Prostate gland (tissue), 2 donors: ENCODE data around the gene CNTLN. TPM values are rescaled to one million over a fixed set of nuclear protein-coding genes. Genes with fewer than 3 reads are reported as not detected.
A peak's percentile ranks its signal among the peaks of the same experiment; 100 is the strongest.

Experiments
- DNase-seq: peaks from one replicate; pipeline ENCODE4 v3.0.0-alpha.2; 2019; ENCODE audit warnings: low spot score
- H3K27ac ChIP-seq, 2 donors: fragments of 200-600 bp; sonication (generic); 2 replicates each; pipeline ENCODE4 v1.5.1; 2017 to 2019
- H3K27me3 ChIP-seq: fragments of 200-600 bp; sonication (generic); replicated peaks from 2 replicates; pipeline ENCODE4 v1.5.1; 2019; ENCODE audit not compliant: insufficient read depth
- H3K36me3 ChIP-seq, 2 donors: fragments of 200-600 bp; sonication (generic); 1 replicate in 1 of 2; 2 replicates in 1 of 2; pipeline versions ENCODE4 v1.5.1 to v1.8.1; 2017 to 2019
- H3K4me1 ChIP-seq: fragments of 200-600 bp; sonication (generic); replicated peaks from 2 replicates; pipeline ENCODE4 v1.5.1; 2019
- H3K4me3 ChIP-seq, 2 donors: fragments of 200-600 bp; sonication (generic); 2 replicates each; pipeline ENCODE4 v1.5.1; 2017 to 2019
- H3K9me3 ChIP-seq: fragments of 200-600 bp; sonication (generic); 2 replicates; pipeline ENCODE4 v1.5.1; 2017
- POLR2A ChIP-seq: fragments of 450-650 bp; IDR thresholded peaks from one replicate; pipeline ENCODE4 v1.6.1; 2016; ENCODE audit warnings: antibody characterized with exemption, mild to moderate bottlenecking
- POLR2AphosphoS5 ChIP-seq: sonication (generic); formaldehyde crosslinking; IDR thresholded peaks from one replicate; pipeline ENCODE4 v1.6.1; 2017; ENCODE audit warnings: antibody characterized with exemption
- whole genome bisulfite sequencing: methylation state at CpG from one replicate; pipeline ENCODE4 v1.1.5; 2018; 5-methylcytosine and 5-hydroxymethylcytosine counted together
- intact Hi-C: fragments of 100-400 bp; cut with DNase I; formaldehyde crosslinking; loops from one replicate; pipeline ENCODE4 v1.14.2; 2022
- total RNA-seq, 2 donors: library from RNA; depleted of rRNA; stranded (reverse); fragments of >200 nt; gene quantifications; one replicate each; pipeline ENCODE4 v1.1.0, GENCODE V29; 2016
- TF ChIP-seq, protein P1 (sequence below), 4 experiments: fragments of 200-600 bp in 2 of 4; fragments of 450-650 bp in 2 of 4; sonication (generic) in 2 of 4; IDR thresholded peaks; 1 replicate in 3 of 4; 2 replicates in 1 of 4; pipeline ENCODE4 v1.5.1; 2016 to 2019; ENCODE audit warnings: antibody characterized with exemption in 4 of 4, mild to moderate bottlenecking in 2 of 4, moderate library complexity in 2 of 4

Gene CNTLN, protein sequence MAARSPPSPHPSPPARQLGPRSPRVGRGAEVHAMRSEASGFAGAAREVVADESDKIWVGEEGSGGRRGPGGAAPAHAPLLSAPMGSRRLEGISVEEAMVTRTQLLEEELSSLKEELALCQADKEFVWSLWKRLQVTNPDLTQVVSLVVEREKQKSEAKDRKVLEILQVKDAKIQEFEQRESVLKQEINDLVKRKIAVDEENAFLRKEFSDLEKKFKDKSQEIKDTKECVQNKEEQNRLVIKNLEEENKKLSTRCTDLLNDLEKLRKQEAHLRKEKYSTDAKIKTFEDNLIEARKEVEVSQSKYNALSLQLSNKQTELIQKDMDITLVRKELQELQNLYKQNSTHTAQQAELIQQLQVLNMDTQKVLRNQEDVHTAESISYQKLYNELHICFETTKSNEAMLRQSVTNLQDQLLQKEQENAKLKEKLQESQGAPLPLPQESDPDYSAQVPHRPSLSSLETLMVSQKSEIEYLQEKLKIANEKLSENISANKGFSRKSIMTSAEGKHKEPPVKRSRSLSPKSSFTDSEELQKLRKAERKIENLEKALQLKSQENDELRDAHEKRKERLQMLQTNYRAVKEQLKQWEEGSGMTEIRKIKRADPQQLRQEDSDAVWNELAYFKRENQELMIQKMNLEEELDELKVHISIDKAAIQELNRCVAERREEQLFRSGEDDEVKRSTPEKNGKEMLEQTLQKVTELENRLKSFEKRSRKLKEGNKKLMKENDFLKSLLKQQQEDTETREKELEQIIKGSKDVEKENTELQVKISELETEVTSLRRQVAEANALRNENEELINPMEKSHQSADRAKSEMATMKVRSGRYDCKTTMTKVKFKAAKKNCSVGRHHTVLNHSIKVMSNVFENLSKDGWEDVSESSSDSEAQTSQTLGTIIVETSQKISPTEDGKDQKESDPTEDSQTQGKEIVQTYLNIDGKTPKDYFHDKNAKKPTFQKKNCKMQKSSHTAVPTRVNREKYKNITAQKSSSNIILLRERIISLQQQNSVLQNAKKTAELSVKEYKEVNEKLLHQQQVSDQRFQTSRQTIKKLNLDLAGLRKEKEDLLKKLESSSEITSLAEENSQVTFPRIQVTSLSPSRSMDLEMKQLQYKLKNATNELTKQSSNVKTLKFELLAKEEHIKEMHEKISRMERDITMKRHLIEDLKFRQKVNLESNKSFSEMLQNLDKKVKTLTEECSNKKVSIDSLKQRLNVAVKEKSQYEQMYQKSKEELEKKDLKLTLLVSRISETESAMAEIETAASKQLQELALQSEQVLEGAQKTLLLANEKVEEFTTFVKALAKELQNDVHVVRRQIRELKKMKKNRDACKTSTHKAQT (N-terminal part only)
- total RNA-seq = 10 to 100 TPM in 1 of 2 donors, 1 to 10 TPM in 1; 4.1 to 12.9 TPM

DNA sequence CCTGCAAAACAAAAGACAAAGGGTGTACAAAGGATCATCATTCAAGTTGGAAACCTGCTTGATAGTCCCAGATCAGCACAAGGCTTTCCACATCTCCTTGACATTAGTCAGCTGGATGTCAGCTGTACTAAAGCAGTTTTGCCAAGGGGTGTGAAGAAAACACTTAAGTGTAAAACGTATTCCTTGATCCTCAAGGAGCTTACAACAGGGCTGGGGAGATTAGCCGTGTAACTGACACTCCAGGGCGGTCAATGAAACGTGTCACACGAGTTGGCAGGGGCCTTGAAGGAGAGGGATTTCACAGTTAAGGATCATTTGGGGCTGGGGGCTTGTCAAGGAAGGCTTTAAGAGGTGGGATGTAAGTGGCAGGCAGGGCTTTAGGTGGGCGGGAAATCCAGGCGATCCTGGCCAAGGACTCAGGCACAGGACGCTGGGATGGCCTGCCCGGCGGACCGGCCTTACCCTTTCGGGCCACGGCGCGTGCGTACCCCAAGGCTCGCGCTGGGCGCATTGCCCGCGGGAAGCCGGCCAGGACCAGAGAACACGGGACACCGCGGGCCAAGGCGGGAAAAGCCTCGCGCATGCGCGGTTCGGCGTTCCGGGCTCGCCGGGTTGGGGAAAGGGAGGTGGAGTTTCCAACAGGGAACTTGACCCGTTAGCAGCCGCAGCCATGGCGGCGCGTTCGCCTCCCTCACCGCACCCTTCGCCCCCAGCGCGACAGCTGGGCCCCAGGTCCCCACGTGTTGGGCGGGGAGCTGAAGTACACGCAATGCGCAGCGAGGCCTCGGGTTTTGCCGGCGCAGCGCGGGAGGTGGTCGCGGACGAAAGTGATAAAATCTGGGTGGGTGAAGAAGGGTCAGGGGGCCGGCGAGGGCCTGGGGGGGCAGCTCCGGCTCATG is at the start of gene CNTLN:
TSS of gene CNTLN (plus strand) at position 645 of the 899 bp plus-strand sequence. CDS start at position 671, 26 bp downstream.
- no peaks in the 10 kb centered on the region for H3K36me3 ChIP-seq
- peak; percentile 84 for DNase-seq
- peak within 1 kb of the TSS; percentile 63 to 76 for H3K27ac ChIP-seq
- no peaks in the 10 kb centered on the region for H3K27me3 ChIP-seq
- intact Hi-C loops = no loop called here
- peak within 1 kb of the TSS; percentile 80 to 89 for H3K4me3 ChIP-seq
- H3K9me3 ChIP-seq = no peaks in the 10 kb centered on the region
- peak; percentile 92 for TF ChIP-seq POLR2AphosphoS5
- peak; percentile 67 for TF ChIP-seq POLR2A
- TF ChIP-seq, protein P1, sequence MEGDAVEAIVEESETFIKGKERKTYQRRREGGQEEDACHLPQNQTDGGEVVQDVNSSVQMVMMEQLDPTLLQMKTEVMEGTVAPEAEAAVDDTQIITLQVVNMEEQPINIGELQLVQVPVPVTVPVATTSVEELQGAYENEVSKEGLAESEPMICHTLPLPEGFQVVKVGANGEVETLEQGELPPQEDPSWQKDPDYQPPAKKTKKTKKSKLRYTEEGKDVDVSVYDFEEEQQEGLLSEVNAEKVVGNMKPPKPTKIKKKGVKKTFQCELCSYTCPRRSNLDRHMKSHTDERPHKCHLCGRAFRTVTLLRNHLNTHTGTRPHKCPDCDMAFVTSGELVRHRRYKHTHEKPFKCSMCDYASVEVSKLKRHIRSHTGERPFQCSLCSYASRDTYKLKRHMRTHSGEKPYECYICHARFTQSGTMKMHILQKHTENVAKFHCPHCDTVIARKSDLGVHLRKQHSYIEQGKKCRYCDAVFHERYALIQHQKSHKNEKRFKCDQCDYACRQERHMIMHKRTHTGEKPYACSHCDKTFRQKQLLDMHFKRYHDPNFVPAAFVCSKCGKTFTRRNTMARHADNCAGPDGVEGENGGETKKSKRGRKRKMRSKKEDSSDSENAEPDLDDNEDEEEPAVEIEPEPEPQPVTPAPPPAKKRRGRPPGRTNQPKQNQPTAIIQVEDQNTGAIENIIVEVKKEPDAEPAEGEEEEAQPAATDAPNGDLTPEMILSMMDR (IDR thresholded peaks at IDR 0.05) = no peak
- no peaks in the 10 kb centered on the region for H3K4me1 ChIP-seq
- WGBS = 3% methylated on average over 56 of the region's 61 CpGs

DNA sequence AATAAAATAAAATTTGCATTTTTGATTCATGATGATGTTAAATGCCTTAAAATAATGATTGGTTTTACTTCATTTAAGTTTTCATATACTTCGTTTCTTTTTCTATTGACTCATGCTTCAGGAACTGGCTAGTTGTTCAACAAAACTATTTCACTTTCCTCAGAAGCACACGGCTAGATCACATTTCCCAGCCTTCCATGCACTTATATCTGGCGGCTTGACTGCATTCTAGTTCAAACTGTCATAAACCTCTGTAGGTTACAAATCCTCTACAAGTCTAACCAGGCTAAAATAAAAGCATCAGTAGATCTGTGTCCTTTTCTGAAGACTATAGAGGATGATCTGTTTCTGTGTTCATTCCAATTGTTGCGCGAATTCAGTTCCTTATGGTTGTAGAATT is 46.3 kb upstream of the CNTLN start:
- Histone ChIP-seq H3K27me3 (no peaks in the 10 kb centered on the region), H3K36me3 (no peaks in the 10 kb centered on the region), H3K27ac (no peak overlapping the region), H3K4me3 (no peak overlapping the region), H3K9me3 (no peaks in the 10 kb centered on the region), H3K4me1 (no peaks in the 10 kb centered on the region)
- intact Hi-C loops = no loop called here
- WGBS = 95% methylated on average over 5 of the region's 5 CpGs
- TF ChIP-seq, protein P1 (IDR thresholded peaks at IDR 0.05) = no peak
- TF ChIP-seq POLR2A (no peak), POLR2AphosphoS5 (no peak)
- DNase-seq = no peak

DNA sequence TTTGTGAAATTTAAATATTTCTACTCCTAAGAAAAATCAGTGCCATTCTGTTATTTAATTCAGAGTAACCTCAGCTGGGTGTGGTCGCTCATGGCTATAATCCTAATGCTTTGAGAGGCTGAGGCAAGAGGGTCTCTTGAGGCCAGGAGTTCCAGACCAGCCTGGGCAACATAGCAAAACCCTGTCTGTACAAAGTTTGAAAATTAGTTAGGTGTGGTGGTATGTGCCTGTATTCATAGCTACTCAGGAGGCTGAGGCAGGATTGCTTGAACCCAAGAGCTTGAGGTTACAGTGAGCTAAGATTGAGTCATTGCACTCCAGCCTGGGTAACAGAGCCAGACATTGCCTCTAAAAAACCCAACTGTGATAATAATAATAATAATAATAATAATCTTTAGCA is 44.8 kb upstream of the CNTLN start:
- Histone ChIP-seq H3K27ac (no peak overlapping the region), H3K4me1 (no peaks in the 10 kb centered on the region), H3K4me3 (no peak overlapping the region), H3K36me3 (no peaks in the 10 kb centered on the region), H3K27me3 (no peaks in the 10 kb centered on the region), H3K9me3 (no peaks in the 10 kb centered on the region)
- 85% methylated on average over 1 of the region's 1 CpG for WGBS
- TF ChIP-seq POLR2AphosphoS5 (no peak), POLR2A (no peak)
- TF ChIP-seq, protein P1 (IDR thresholded peaks at IDR 0.05) = no peak
- DNase-seq = no peak
- intact Hi-C loops = no loop called here

DNA sequence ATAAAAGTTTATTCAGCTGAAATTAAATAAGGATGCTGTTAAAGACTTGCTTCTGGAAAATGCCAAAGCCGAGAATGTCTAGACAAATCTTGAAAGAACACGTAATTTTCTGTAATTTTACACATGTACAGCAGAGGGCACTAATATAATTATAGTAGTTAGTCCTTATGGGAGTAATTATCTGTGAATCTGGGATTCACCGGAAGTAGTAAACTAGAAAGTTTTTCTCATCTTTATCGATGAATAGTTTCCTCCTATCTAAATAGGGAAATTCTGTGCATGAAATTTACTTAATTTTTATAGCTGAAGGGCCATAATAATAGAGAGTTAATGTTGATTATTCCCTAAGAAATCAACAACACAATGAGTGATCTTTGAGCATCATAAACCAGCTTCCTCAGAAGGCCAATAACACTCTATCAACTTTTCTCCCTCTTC is 18.4 kb upstream of the CNTLN start:
- DNase-seq = no peak
- TF ChIP-seq POLR2A = no peak
- no peak for TF ChIP-seq POLR2AphosphoS5
- TF ChIP-seq, protein P1 (IDR thresholded peaks at IDR 0.05) = peak in 3 of 4 experiments; percentile 29 to 56 (median 47)
- H3K9me3 ChIP-seq = no peaks in the 10 kb centered on the region
- no peaks in the 10 kb centered on the region for H3K36me3 ChIP-seq
- 28% methylated on average over 4 of the region's 4 CpGs for WGBS
- no peaks in the 10 kb centered on the region for H3K27me3 ChIP-seq
- intact Hi-C loops = loop anchor here (5.0 kb wide), 1 partner anchor 346 kb away; no protein-coding TSS in a partner anchor
- H3K4me3 ChIP-seq = no peak overlapping the region
- no peaks in the 10 kb centered on the region for H3K4me1 ChIP-seq
- no peak overlapping the region for H3K27ac ChIP-seq
